Fibroblast of skin of left quadriceps (primary cell): ENCODE measurements around the gene NRSN2.
"Not testable (repeated sequence)": the region's sequence is repeated elsewhere in the genome, so short reads cannot be mapped to it uniquely, and the experiment has no call there.

ENCODE experiments used
- DNase-seq, 2 experiments: peaks; one replicate each; pipeline ENCODE4 v3.0.0-alpha.2; 2013; ENCODE audit warnings: low read depth in 2 of 2

NRSN2 gene

GRCh38 chr20:325045-325888, 21.6 kb upstream of the NRSN2 start, which contains the start of gene SOX12:
Gene SOX12, plus strand, starts transcription at chr20:325552. Its CDS starts 373 bp downstream, at chr20:325925.
- DNase-seq, result peak; percentile 83 to 87

GRCh38 chr20:325889-326644, 20.8 kb upstream of the NRSN2 start:
- DNase-seq, result peak in 1 of 2 experiments; percentile 19

GRCh38 chr20:326645-327185, 20.2 kb upstream of the NRSN2 start:
- DNase-seq, result no peak

- peak; percentile 93 to 94 for DNase-seq
Observed at GRCh38 chr20:327186-328026, 19.5 kb upstream of the NRSN2 start.

- no peak for DNase-seq
Observed at GRCh38 chr20:328027-328974, 18.6 kb upstream of the NRSN2 start.

- no peak for DNase-seq
Observed at GRCh38 chr20:328975-329695, 17.8 kb upstream of the NRSN2 start.

GRCh38 chr20:329851-330232, 17.1 kb upstream of the NRSN2 start:
- DNase-seq, result no peak

- DNase-seq, result peak in 1 of 2 experiments; percentile 21
Observed at GRCh38 chr20:330233-331149, 16.4 kb upstream of the NRSN2 start.

GRCh38 chr20:334578-334977, 12.3 kb upstream of the NRSN2 start:
- no peak for DNase-seq

- not testable (repeated sequence) for DNase-seq
Observed at GRCh38 chr20:336040-336439, 10.9 kb upstream of the NRSN2 start.

- DNase-seq, result no peak
Observed at GRCh38 chr20:341682-342081, 5.2 kb upstream of the NRSN2 start.

- no peak for DNase-seq
Observed at GRCh38 chr20:343107-343506, 3.8 kb upstream of the NRSN2 start.

GRCh38 chr20:346033-346639, 775 bp upstream of the NRSN2 start:
- no peak for DNase-seq

- DNase-seq, result no peak
Observed at GRCh38 chr20:347317-347639, 367 bp downstream of the NRSN2 start.

- DNase-seq, result peak; percentile 89 to 91
Observed at GRCh38 chr20:347640-348484, 951 bp downstream of the NRSN2 start.

- no peak for DNase-seq
Observed at GRCh38 chr20:348972-349841, 2.3 kb downstream of the NRSN2 start.

GRCh38 chr20:353166-353565, 6.3 kb downstream of the NRSN2 start:
- DNase-seq, result no peak
